ENCODE data around the gene ZNF672.
"Not testable (repeated sequence)": the region's sequence is repeated elsewhere in the genome, so short reads cannot be mapped to it uniquely, and the experiment has no call there.

The ZNF672 gene

GRCh38 chr1:248825136-248825535, 12.9 kb upstream of the ZNF672 start:
- DNase-seq = no peak
- Histone ChIP-seq H3K4me3 (ENCODE audit: low read depth, low read length) (peak overlapping the region; percentile 96), H3K27ac (peak overlapping the region; percentile 98), H3K27me3 (replicated peaks) (no peaks in the 10 kb centered on the region), H3K36me3 (replicated peaks) (peaks cover 20% of the 10 kb centered on the region)
- no peak for TF ChIP-seq CTCF (IDR thresholded peaks at IDR 0.05; ENCODE audit: low read depth, low read length, missing control alignments)
- in situ Hi-C loops (cut with HindIII; ENCODE audit: low pct_ligation_motif_present, low sequenced_read_pairs) = no loop called here

GRCh38 chr1:248825573-248825908, 12.5 kb upstream of the ZNF672 start:
- no peak for DNase-seq
- Histone ChIP-seq H3K27me3 (replicated peaks) (no peaks in the 10 kb centered on the region), H3K4me3 (ENCODE audit: low read depth, low read length) (peak overlapping the region; percentile 96), H3K27ac (peak overlapping the region; percentile 98), H3K36me3 (replicated peaks) (peaks cover 17% of the 10 kb centered on the region)
- in situ Hi-C loops (cut with HindIII; ENCODE audit: low pct_ligation_motif_present, low sequenced_read_pairs) = no loop called here
- no peak for TF ChIP-seq CTCF (IDR thresholded peaks at IDR 0.05; ENCODE audit: low read depth, low read length, missing control alignments)

- peak within 1 kb of the TSS; percentile 98 for H3K27ac ChIP-seq
- H3K27me3 ChIP-seq (replicated peaks) = no peaks in the 10 kb centered on the region
- in situ Hi-C loops (cut with HindIII; ENCODE audit: low pct_ligation_motif_present, low sequenced_read_pairs) = no loop called here
- peak; percentile 76 for TF ChIP-seq CTCF (IDR thresholded peaks at IDR 0.05; ENCODE audit: low read depth, low read length, missing control alignments)
- DNase-seq = peak; percentile 95
- H3K36me3 ChIP-seq (replicated peaks) = peaks cover 11% of the 10 kb centered on the region
- peak within 1 kb of the TSS; percentile 96 for H3K4me3 ChIP-seq (ENCODE audit: low read depth, low read length)
These were observed 11.9 kb upstream of the ZNF672 start, which contains the start of gene SH3BP5L for GRCh38 chr1:248825909-248826760. SH3BP5L (minus strand) TSS chr1:248825915; CDS start chr1:248824935, 980 bp downstream.

GRCh38 chr1:248828845-248829244, 9.2 kb upstream of the ZNF672 start:
- DNase-seq = peak; percentile 87
- TF ChIP-seq CTCF (IDR thresholded peaks at IDR 0.05; ENCODE audit: low read depth, low read length, missing control alignments) = no peak
- Histone ChIP-seq H3K27me3 (replicated peaks) (no peaks in the 10 kb centered on the region), H3K4me3 (ENCODE audit: low read depth, low read length) (no peak overlapping the region), H3K27ac (peak overlapping the region; percentile 63), H3K36me3 (replicated peaks) (peaks cover 5% of the 10 kb centered on the region)
- in situ Hi-C loops (cut with HindIII; ENCODE audit: low pct_ligation_motif_present, low sequenced_read_pairs) = no loop called here

- H3K4me3 ChIP-seq (ENCODE audit: low read depth, low read length); H3K36me3 ChIP-seq (replicated peaks); H3K27me3 ChIP-seq (replicated peaks); in situ Hi-C loops (cut with HindIII; ENCODE audit: low pct_ligation_motif_present, low sequenced_read_pairs); DNase-seq; H3K27ac ChIP-seq: not testable (repeated sequence)
These were observed 7.4 kb upstream of the ZNF672 start for GRCh38 chr1:248830718-248831017.

GRCh38 chr1:248831842-248832241, 6.2 kb upstream of the ZNF672 start:
- Histone ChIP-seq H3K36me3 (replicated peaks) (no peaks in the 10 kb centered on the region), H3K27me3 (replicated peaks) (no peaks in the 10 kb centered on the region), H3K4me3 (ENCODE audit: low read depth, low read length) (no peak overlapping the region), H3K27ac (no peak overlapping the region)
- in situ Hi-C loops (cut with HindIII; ENCODE audit: low pct_ligation_motif_present, low sequenced_read_pairs) = no loop called here
- no peak for DNase-seq
- TF ChIP-seq CTCF (IDR thresholded peaks at IDR 0.05; ENCODE audit: low read depth, low read length, missing control alignments) = no peak

Measured in brain microvascular endothelial cell (primary cell).